IPS-15b (cell line): ENCODE measurements around the gene PRSS33.

Experiments
- H3K27me3 ChIP-seq: one replicate; pipeline ENCODE4 v1.6.1; 2013; ENCODE audit warnings: low read length; ENCODE audit not compliant: control insufficient read depth, insufficient read depth
- H3K36me3 ChIP-seq: one replicate; pipeline ENCODE4 v1.6.1; 2013; ENCODE audit warnings: low read length; ENCODE audit not compliant: control insufficient read depth, insufficient read depth
- H3K4me1 ChIP-seq: one replicate; pipeline ENCODE4 v1.6.1; 2013; ENCODE audit warnings: mild to moderate bottlenecking, low read length; ENCODE audit not compliant: control insufficient read depth, insufficient read depth
- H3K4me3 ChIP-seq: one replicate; pipeline ENCODE4 v1.5.1; 2013; ENCODE audit warnings: low read depth, low read length
- H3K9ac ChIP-seq: one replicate; pipeline ENCODE4 v1.6.1; 2013; ENCODE audit warnings: low read depth, mild to moderate bottlenecking, low read length
- H3K9me3 ChIP-seq: one replicate; pipeline ENCODE4 v1.6.1; 2013; ENCODE audit warnings: mild to moderate bottlenecking, low read length; ENCODE audit not compliant: control insufficient read depth, insufficient read depth

PRSS33 gene

GRCh38 chr16:2809149-2809760, 21.9 kb upstream of the PRSS33 start:
- no peaks in the 10 kb centered on the region for H3K4me1 ChIP-seq
- H3K27me3 ChIP-seq = peaks cover 3% of the 10 kb centered on the region
- no peak overlapping the region for H3K9ac ChIP-seq
- H3K36me3 ChIP-seq = no peaks in the 10 kb centered on the region
- H3K9me3 ChIP-seq = no peaks in the 10 kb centered on the region
- no peak overlapping the region for H3K4me3 ChIP-seq

- Histone ChIP-seq H3K9me3 (no peaks in the 10 kb centered on the region), H3K27me3 (peaks cover 5% of the 10 kb centered on the region), H3K4me1 (no peaks in the 10 kb centered on the region), H3K36me3 (no peaks in the 10 kb centered on the region), H3K9ac (no peak overlapping the region), H3K4me3 (no peak overlapping the region)
Measured at GRCh38 chr16:2808181-2808580, 20.8 kb upstream of the PRSS33 start.

- H3K36me3 ChIP-seq = no peaks in the 10 kb centered on the region
- H3K9ac ChIP-seq = no peak overlapping the region
- peaks cover 5% of the 10 kb centered on the region for H3K27me3 ChIP-seq
- H3K4me3 ChIP-seq = no peak overlapping the region
- no peaks in the 10 kb centered on the region for H3K4me1 ChIP-seq
- H3K9me3 ChIP-seq = no peaks in the 10 kb centered on the region
Measured at GRCh38 chr16:2806286-2806685, 18.9 kb upstream of the PRSS33 start.

- Histone ChIP-seq H3K9ac (no peak overlapping the region), H3K4me3 (no peak overlapping the region), H3K9me3 (no peaks in the 10 kb centered on the region), H3K27me3 (peaks cover 5% of the 10 kb centered on the region), H3K36me3 (no peaks in the 10 kb centered on the region), H3K4me1 (no peaks in the 10 kb centered on the region)
Measured at GRCh38 chr16:2804728-2805127, 17.4 kb upstream of the PRSS33 start.

- H3K27me3 ChIP-seq = peaks cover 5% of the 10 kb centered on the region
Measured at GRCh38 chr16:2803545-2804195, 16.3 kb upstream of the PRSS33 start.

GRCh38 chr16:2799859-2800226, 12.5 kb upstream of the PRSS33 start:
- Histone ChIP-seq H3K4me1 (no peaks in the 10 kb centered on the region), H3K4me3 (no peak overlapping the region), H3K36me3 (no peaks in the 10 kb centered on the region), H3K27me3 (peaks cover 4% of the 10 kb centered on the region), H3K9ac (no peak overlapping the region), H3K9me3 (no peaks in the 10 kb centered on the region)

More at GRCh38 chr16:2803545-2804195, 16.3 kb upstream of the PRSS33 start:
- Histone ChIP-seq H3K4me1 (no peaks in the 10 kb centered on the region), H3K36me3 (no peaks in the 10 kb centered on the region), H3K4me3 (no peak overlapping the region), H3K9me3 (no peaks in the 10 kb centered on the region), H3K9ac (no peak overlapping the region)

GRCh38 chr16:2799205-2799858, 12.0 kb upstream of the PRSS33 start:
- no peak overlapping the region for H3K4me3 ChIP-seq
- H3K27me3 ChIP-seq = peaks cover 3% of the 10 kb centered on the region
- H3K9me3 ChIP-seq = no peaks in the 10 kb centered on the region

GRCh38 chr16:2798723-2799204, 11.4 kb upstream of the PRSS33 start:
- Histone ChIP-seq H3K27me3 (no peaks in the 10 kb centered on the region), H3K4me1 (no peaks in the 10 kb centered on the region), H3K36me3 (no peaks in the 10 kb centered on the region), H3K9me3 (no peaks in the 10 kb centered on the region), H3K9ac (no peak overlapping the region), H3K4me3 (no peak overlapping the region)

More at GRCh38 chr16:2799205-2799858, 12.0 kb upstream of the PRSS33 start:
- Histone ChIP-seq H3K9ac (no peak overlapping the region), H3K4me1 (no peaks in the 10 kb centered on the region), H3K36me3 (no peaks in the 10 kb centered on the region)

- Histone ChIP-seq H3K4me3 (no peak overlapping the region), H3K27me3 (no peaks in the 10 kb centered on the region), H3K4me1 (no peaks in the 10 kb centered on the region), H3K9ac (no peak overlapping the region), H3K36me3 (no peaks in the 10 kb centered on the region), H3K9me3 (no peaks in the 10 kb centered on the region)
Measured at GRCh38 chr16:2795395-2796143, 8.2 kb upstream of the PRSS33 start.

- no peaks in the 10 kb centered on the region for H3K4me1 ChIP-seq
- no peak overlapping the region for H3K4me3 ChIP-seq
- H3K9me3 ChIP-seq = no peaks in the 10 kb centered on the region
- no peaks in the 10 kb centered on the region for H3K36me3 ChIP-seq
- H3K9ac ChIP-seq = no peak overlapping the region
- H3K27me3 ChIP-seq = no peaks in the 10 kb centered on the region
Measured at GRCh38 chr16:2792940-2793339, 5.6 kb upstream of the PRSS33 start.

GRCh38 chr16:2791174-2791573, 3.8 kb upstream of the PRSS33 start:
- peaks cover 4% of the 10 kb centered on the region for H3K27me3 ChIP-seq
- no peaks in the 10 kb centered on the region for H3K36me3 ChIP-seq
- H3K9ac ChIP-seq = no peak overlapping the region
- no peaks in the 10 kb centered on the region for H3K9me3 ChIP-seq
- no peaks in the 10 kb centered on the region for H3K4me1 ChIP-seq
- H3K4me3 ChIP-seq = no peak overlapping the region
